Stimulated activated CD4-positive, alpha-beta T cell treated with anti-CD3 and anti-CD28 coated beads, Interleukin-12 subunit alpha, Interleukin-12 subunit beta, amount 100 ng/mL, for 48 hours (primary cell): ENCODE results near the gene STK32C.
"Not testable (repeated sequence)": the region's sequence is repeated elsewhere in the genome, so short reads cannot be mapped to it uniquely, and the experiment has no call there.

Source experiments
- DNase-seq, 3 donors: peaks; one replicate each; pipeline ENCODE4 v3.0.0-alpha.2; 2020; ENCODE audit warnings: low read depth in 2 of 3, low spot score in 1 of 3

Gene STK32C

GRCh38 chr10:132302421-132303310, 5.1 kb downstream of the STK32C start:
- no peak for DNase-seq

- DNase-seq, result no peak
Measured at GRCh38 chr10:132301371-132302330, 6.1 kb downstream of the STK32C start.

GRCh38 chr10:132300582-132300981, 7.2 kb downstream of the STK32C start:
- no peak for DNase-seq

GRCh38 chr10:132299371-132300336, 8.1 kb downstream of the STK32C start:
- DNase-seq, result no peak

GRCh38 chr10:132298038-132298881, 9.5 kb downstream of the STK32C start:
- DNase-seq, result no peak

- no peak for DNase-seq
Measured at GRCh38 chr10:132297526-132297925, 10.2 kb downstream of the STK32C start.

- no peak for DNase-seq
Measured at GRCh38 chr10:132296666-132297443, 10.9 kb downstream of the STK32C start.

GRCh38 chr10:132295481-132295880, 12.3 kb downstream of the STK32C start:
- not testable (repeated sequence) for DNase-seq

- no peak for DNase-seq
Measured at GRCh38 chr10:132294561-132295318, 13.0 kb downstream of the STK32C start.

- DNase-seq, result no peak
Measured at GRCh38 chr10:132293813-132294520, 13.8 kb downstream of the STK32C start.

GRCh38 chr10:132293201-132293812, 14.4 kb downstream of the STK32C start:
- DNase-seq, result no peak

- no peak for DNase-seq
Measured at GRCh38 chr10:132292287-132293200, 15.2 kb downstream of the STK32C start.

GRCh38 chr10:132291826-132292225, 15.9 kb downstream of the STK32C start:
- no peak for DNase-seq

- DNase-seq, result no peak
Measured at GRCh38 chr10:132290631-132291030, 17.1 kb downstream of the STK32C start.

GRCh38 chr10:132289439-132289838, 18.3 kb downstream of the STK32C start:
- no peak for DNase-seq
